Chondrocyte (in vitro differentiated cells): ENCODE data around the gene SLC25A19. TPM values are rescaled to one million over a fixed set of nuclear protein-coding genes. Genes with fewer than 3 reads are reported as not detected.

ENCODE experiments used
- DNase-seq: peaks from one replicate; pipeline ENCODE4 v3.0.0; 2021; ENCODE audit warnings: mixed read lengths, low spot score
- H3K27ac Mint-ChIP-seq: one replicate; pipeline ENCODE4 v1.8.0; 2021; ENCODE audit warnings: mild to moderate bottlenecking, moderate library complexity, mixed read lengths; ENCODE audit not compliant: unreplicated experiment
- H3K27me3 Mint-ChIP-seq: 2 replicates; pipeline ENCODE4 v1.8.0; 2021; ENCODE audit warnings: low read depth, mixed read lengths
- H3K36me3 Mint-ChIP-seq: 2 replicates; pipeline ENCODE4 v1.8.0; 2021; ENCODE audit warnings: low read depth, mixed read lengths
- H3K4me1 Mint-ChIP-seq: 2 replicates; pipeline ENCODE4 v1.8.0; 2021; ENCODE audit warnings: low read depth, mild to moderate bottlenecking, mixed read lengths
- H3K4me3 Mint-ChIP-seq: one replicate; pipeline ENCODE4 v1.8.0; 2021; ENCODE audit warnings: mild to moderate bottlenecking, moderate library complexity, mixed read lengths; ENCODE audit not compliant: unreplicated experiment
- H3K9me3 Mint-ChIP-seq: 2 replicates; pipeline ENCODE4 v1.8.0; 2021; ENCODE audit warnings: low read depth, mixed read lengths
- total RNA-seq: library from RNA; stranded (reverse); gene quantifications from 3 replicates; pipeline ENCODE4 v1.2.1, GENCODE V29; 2021
- TF ChIP-seq, protein P1 (sequence below): fragments of 200-600 bp; sonication (generic); IDR thresholded peaks from 2 replicates; pipeline ENCODE4 v1.5.0; 2021; ENCODE audit warnings: antibody characterized with exemption, mild to moderate bottlenecking, moderate library complexity

SLC25A19 gene
- total RNA-seq, 1 donor from 2014 or later, result 11.7 TPM

DNA sequence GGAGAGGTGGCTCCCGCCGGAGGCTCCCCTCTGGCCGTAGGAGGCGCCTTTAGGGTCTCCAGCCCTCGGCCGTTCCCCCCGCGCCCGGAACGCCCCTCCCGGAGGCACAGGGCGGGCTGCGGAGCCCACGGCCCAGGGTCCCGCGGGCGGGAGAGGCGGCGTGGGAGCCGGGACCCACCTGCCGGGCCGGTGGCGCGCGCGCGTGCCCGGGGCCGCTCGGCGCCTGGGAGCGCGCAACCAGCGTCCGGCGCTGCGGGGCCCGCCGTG lies 18.3 kb downstream of the SLC25A19 start, which contains the start of gene MIF4GD:
Gene MIF4GD, minus strand, starts transcription at position 266 of the 267 bp plus-strand sequence. CDS start 1,036 bp downstream, outside the sequence.
- peaks cover 5% of the 10 kb centered on the region for H3K36me3 Mint-ChIP-seq

DNA sequence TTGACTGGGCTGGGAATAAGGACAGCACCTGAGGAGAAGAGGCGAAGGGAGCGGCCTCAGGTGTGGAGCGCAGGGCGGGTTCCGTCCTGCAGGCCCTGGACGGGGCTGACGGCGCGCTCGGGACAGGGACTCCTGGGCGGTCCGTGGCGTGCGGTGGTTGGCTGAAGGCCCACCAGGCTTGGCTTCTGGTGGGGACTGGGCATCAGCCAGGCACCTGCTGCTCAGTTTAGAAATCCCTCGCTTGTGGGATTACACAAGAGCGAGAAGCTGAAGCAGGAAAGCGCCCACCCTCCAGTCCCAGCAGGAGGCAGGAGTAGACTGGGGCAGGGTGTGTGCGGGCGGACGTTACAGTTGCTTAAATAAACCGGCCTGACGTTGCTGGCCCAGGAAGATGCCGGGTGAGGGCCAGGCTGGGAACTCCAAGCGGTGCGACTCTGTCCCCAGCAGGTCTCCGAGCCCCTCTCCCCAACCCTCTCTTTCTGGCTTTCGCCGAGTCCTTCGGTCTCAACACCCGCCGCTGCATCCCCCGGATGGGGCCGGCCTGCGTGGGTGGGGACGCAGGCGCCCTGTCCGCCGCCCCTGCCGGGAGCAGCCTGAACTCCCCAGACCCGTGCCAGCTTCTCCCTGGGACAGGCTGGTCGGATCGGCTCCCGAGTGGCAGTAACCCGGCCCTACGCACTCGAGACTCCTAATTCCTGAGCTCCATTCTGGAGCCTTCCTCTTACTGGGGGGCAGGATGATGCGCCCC lies 18.8 kb downstream of the SLC25A19 start:
- no peak for DNase-seq
- Mint-ChIP-seq H3K4me1 (peaks cover 20% of the 10 kb centered on the region), H3K4me3 (peak overlapping the region; percentile 75), H3K9me3 (no peaks in the 10 kb centered on the region), H3K27me3 (no peaks in the 10 kb centered on the region), H3K27ac (peak overlapping the region; percentile 91), H3K36me3 (peaks cover 5% of the 10 kb centered on the region)
- TF ChIP-seq, protein P1, sequence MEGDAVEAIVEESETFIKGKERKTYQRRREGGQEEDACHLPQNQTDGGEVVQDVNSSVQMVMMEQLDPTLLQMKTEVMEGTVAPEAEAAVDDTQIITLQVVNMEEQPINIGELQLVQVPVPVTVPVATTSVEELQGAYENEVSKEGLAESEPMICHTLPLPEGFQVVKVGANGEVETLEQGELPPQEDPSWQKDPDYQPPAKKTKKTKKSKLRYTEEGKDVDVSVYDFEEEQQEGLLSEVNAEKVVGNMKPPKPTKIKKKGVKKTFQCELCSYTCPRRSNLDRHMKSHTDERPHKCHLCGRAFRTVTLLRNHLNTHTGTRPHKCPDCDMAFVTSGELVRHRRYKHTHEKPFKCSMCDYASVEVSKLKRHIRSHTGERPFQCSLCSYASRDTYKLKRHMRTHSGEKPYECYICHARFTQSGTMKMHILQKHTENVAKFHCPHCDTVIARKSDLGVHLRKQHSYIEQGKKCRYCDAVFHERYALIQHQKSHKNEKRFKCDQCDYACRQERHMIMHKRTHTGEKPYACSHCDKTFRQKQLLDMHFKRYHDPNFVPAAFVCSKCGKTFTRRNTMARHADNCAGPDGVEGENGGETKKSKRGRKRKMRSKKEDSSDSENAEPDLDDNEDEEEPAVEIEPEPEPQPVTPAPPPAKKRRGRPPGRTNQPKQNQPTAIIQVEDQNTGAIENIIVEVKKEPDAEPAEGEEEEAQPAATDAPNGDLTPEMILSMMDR, result peak; percentile 69

More for the DNA sequence above, 18.3 kb downstream of the SLC25A19 start, which contains the start of gene MIF4GD:
- Mint-ChIP-seq H3K9me3 (no peaks in the 10 kb centered on the region), H3K4me1 (peaks cover 20% of the 10 kb centered on the region), H3K27ac (peak within 1 kb of the TSS; percentile 91), H3K27me3 (no peaks in the 10 kb centered on the region), H3K4me3 (peak within 1 kb of the TSS; percentile 76)
- TF ChIP-seq, protein P1, result no peak
- DNase-seq, result no peak

DNA sequence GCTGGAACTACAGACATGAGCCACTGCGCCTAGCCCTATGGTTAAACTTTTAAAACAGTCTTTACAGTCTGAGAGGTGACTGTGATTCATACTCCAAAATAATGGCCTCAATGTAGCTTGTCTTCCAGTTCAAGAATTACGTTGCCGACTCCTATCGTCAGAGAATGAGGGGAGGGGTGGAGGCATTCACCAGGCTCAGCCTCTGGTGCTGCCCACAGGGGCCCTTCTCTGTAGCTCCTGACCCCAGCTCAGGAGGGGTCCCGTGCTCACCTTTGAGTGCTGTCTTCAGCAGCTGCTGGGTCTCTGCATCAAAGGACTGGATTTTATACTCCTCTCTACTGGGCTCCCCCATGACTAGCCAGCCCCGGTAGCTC lies 19.4 kb downstream of the SLC25A19 start:
- TF ChIP-seq, protein P1, result no peak
- Mint-ChIP-seq H3K36me3 (peaks cover 5% of the 10 kb centered on the region), H3K4me1 (peaks cover 20% of the 10 kb centered on the region), H3K27ac (peak overlapping the region; percentile 91), H3K27me3 (no peaks in the 10 kb centered on the region), H3K4me3 (peak overlapping the region; percentile 75), H3K9me3 (no peaks in the 10 kb centered on the region)
- no peak for DNase-seq

DNA sequence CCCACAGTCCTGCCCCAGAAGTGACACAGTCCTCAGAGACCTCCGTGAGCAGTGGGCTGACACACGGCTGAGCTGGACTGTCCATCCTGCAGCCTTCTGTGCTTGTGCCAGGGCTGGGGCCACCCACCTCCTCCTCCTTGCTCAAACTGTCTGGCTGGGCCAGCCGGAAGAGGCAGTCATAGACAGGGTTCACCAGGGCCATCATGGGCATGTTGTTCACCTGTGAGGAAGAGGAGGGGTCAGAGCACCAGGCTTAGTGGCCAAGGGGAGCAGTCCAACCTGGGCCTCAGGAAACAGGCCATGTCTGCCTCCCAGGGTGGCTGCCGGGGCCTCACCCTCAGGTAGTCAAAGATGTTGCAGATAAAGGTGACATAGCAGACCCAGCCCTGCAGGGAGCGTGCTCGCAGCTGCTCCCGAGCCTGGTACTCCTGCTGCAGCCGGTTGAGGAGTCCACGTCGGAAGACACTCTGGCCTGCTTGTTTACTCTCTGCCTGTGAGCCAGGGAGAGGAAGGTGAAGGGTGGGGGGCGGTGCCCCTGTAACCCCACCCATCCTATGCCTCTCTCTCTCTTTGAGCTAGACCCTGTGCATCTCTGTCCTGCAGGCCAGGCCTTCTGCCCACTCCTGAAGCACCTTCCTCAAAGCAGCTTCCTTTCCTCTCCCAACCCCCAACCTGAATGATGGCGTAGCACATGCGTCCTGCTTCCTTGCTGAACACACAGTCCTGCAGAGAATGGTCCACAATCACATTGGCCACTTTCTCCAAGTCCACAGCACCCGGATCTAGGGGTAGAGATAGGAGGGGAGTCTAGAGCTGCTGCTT lies 21.6 kb downstream of the SLC25A19 start:
- Mint-ChIP-seq H3K27me3 (no peaks in the 10 kb centered on the region), H3K27ac (no peak overlapping the region), H3K36me3 (peaks cover 5% of the 10 kb centered on the region), H3K4me3 (no peak overlapping the region), H3K9me3 (no peaks in the 10 kb centered on the region), H3K4me1 (peaks cover 23% of the 10 kb centered on the region)
- TF ChIP-seq, protein P1, result no peak
- no peak for DNase-seq

DNA sequence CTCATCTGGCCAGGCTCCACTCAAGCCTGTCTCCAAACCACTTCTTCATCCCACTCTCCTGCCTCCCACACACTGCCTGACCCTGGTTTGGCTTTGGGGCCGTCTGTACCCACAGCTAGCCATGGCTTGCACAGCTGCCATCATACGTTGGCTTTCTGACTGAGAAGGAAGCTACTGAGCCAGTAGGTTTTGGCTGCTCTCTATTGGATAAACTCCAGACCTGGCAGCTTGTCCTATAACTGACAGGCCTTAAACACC lies 22.2 kb downstream of the SLC25A19 start:
- Mint-ChIP-seq H3K9me3 (no peaks in the 10 kb centered on the region), H3K36me3 (peaks cover 5% of the 10 kb centered on the region), H3K27me3 (no peaks in the 10 kb centered on the region), H3K4me3 (no peak overlapping the region), H3K4me1 (peaks cover 27% of the 10 kb centered on the region), H3K27ac (no peak overlapping the region)
- DNase-seq, result no peak
- TF ChIP-seq, protein P1, result no peak
